Hematopoietic multipotent progenitor cell treated with erythropoietin and hydrocortisone succinate and interleukin-3 and kit ligand, for 4 days (in vitro differentiated cells): ENCODE measurements around the gene SNORC.
"Not testable (repeated sequence)": the region's sequence is repeated elsewhere in the genome, so short reads cannot be mapped to it uniquely, and the experiment has no call there.

ENCODE experiments used
- DNase-seq: peaks from one replicate; pipeline ENCODE4 v3.0.0-alpha.2; 2015

The SNORC gene

GRCh38 chr2:232898592-232899543 lies 28.8 kb downstream of the SNORC start:
- DNase-seq, result no peak

GRCh38 chr2:232900811-232901735 lies 31.0 kb downstream of the SNORC start:
- DNase-seq, result peak; percentile 29

DNA sequence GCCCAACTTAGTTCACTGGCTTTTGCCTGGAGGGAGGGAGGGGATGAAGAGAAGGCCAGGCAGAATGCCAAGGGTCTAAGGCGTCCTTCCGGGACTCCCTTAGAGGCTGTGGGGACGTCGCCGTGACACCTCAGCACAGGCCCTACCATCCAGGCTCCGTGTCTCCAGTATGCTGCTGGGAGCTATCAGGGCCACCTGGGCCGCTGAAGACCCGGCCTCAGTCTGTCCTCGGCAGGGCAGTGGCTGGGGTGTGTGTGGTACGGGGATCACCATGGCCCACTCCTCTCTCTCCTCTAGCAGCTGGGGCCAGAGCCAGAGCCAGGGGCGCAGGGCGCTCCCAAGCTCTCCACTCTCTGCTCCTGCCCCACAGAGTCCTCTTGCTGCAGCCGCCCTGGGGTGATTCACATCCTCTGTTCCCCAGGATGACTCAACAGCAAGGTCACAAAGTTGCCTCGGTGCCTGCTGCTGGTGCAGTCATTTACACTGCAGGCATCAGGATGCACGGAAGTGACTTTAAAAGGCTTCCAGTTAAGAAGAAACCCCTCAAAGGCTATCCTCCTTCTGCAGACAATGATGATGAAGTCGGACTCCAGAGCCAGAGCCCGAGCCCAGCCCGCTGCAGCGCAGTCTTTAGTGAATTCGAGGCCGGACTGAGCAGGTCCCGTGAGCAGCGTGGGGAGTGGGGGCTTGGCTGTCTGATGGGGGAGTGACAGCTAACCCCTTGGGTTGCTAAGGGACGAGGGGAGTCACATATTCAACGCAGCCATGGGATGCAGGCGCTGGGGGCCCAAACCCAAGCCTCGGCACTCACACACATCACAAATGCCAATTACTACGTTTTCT lies 31.9 kb downstream of the SNORC start:
- no peak for DNase-seq

DNA sequence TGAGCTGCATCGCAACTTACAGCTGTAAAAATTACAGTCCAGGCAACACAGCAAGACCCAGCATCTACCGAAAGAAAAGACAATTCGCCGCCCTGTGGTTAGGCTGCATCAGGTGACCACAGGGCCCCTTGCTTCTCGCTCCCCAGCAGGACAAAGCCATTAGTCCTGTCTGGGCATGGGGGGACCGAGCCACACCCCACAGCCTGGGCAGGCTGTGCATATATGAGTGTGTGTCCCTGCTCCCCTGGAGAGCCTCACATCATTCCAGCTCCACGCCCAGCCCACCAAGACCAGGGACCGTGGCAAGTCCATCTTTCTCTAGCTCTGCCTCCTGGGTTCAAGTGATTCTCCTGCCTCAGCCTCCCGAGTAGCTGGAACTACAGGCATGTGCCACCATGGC lies 33.9 kb downstream of the SNORC start:
- DNase-seq, result no peak

GRCh38 chr2:232906867-232907717 lies 37.0 kb downstream of the SNORC start:
- DNase-seq, result not testable (repeated sequence)

DNA sequence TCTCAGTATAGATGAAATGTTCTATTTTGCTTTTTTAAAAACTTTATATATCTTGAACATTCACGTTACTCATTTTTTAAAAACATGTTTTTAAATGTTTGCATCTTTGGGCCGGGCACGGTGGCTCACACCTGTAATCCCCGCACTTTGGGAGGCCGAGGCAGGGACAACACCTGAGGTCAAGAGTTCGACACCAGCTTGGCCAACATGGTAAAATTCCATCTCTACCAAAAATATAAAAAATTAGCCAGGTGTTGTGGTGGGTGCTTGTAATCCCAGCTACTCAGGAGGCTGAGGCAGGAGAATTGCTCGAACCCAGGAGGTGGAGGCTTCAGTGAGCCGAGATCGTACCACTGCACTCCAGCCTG lies 37.6 kb downstream of the SNORC start:
- DNase-seq, result not testable (repeated sequence)

DNA sequence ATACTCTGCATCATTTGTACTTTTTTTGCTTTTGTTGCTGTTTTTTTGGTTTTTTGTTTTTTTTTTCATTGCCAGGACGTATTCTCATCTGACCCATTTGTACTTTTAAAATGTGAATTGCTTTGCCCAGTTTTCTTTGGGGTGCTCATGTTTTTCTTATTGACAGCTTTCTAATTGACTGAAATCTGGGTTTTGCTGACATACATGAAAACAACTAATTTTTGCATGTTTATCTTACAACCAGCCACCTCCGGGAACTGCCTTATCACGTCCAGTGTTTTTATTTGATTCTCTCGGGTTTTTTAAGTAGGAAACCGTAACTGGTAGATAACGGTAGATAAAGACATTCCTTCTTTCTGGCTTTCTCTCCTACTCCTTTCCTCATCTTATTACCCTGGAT lies 38.6 kb downstream of the SNORC start:
- DNase-seq, result no peak

DNA sequence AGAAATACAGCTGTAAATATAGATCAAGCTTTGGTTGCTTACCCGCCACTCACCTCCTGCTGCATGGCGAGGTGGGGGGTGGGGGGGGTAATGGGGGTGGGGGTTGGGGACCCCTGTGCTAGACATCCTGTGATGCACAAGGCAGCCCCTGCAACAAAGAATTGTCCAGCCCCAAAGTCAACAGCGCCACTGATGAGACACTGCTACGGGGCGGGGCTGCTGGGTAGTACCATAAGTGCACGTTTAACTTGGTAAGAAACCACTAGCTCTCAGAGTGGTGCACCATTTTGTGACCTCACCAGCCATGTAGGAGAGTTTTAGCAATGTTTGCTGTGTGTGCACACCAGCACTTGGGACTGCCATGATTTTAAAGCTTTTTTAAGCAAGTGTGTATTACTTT lies 40.3 kb downstream of the SNORC start:
- DNase-seq, result no peak

GRCh38 chr2:232911712-232912277 lies 41.7 kb downstream of the SNORC start:
- no peak for DNase-seq

DNA sequence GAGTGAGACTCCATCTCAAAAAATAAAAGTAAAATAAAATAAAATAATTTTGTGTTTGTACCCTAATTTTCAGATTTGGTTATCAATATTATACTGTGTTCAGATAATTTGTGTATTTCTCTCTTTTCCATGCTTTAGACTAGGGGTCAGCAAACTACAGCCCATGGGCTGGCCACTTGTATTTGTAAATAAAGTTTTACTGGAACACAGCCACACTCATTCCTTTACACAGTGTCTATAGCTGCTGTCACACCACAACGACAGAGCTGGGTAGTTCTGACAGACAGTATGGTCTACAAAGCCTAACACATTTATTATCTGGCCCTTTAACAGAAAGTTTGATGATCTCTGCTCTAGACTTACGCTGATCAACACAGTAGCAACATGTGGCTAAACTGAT lies 43.8 kb downstream of the SNORC start:
- no peak for DNase-seq

GRCh38 chr2:232919141-232919540 lies 49.1 kb downstream of the SNORC start:
- no peak for DNase-seq

GRCh38 chr2:232920055-232920454 lies 50.0 kb downstream of the SNORC start:
- DNase-seq, result no peak

DNA sequence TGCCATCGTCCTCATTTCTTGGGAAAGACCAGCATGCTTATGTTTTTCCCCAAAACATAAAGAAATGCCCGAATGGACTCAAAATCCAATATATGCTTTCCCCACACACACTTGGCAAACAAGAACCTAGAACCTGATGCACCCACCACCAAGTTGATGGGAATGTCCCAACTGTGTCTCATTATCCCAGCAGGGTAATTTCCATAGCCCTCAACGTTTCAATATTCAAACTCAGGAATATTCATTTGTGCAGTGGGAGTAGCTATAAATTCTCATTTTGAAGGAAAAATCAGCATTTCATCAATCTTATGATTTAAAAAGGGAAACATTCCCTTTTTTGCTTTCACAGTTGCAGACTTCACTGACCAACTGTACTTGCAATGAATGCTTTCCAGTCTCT lies 50.7 kb downstream of the SNORC start:
- no peak for DNase-seq

DNA sequence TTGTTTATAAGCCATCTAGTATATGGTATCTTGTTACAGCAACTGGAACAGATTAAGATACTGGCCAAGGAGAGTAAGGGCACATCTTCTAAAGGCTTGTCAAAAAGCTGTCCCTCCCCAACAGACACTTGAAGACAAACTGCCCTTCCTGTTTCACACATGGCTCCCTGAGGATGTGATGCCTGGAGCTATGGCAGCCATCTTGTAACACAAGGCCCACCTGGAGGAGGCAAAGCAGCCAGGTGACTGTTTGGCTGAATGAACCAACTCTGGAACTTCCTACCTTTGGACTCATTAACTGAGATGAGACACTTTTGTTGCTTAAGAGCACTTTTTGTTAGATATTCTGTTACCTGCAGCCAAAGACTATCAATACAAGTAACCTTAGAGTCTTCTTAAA lies 54.4 kb downstream of the SNORC start:
- no peak for DNase-seq

DNA sequence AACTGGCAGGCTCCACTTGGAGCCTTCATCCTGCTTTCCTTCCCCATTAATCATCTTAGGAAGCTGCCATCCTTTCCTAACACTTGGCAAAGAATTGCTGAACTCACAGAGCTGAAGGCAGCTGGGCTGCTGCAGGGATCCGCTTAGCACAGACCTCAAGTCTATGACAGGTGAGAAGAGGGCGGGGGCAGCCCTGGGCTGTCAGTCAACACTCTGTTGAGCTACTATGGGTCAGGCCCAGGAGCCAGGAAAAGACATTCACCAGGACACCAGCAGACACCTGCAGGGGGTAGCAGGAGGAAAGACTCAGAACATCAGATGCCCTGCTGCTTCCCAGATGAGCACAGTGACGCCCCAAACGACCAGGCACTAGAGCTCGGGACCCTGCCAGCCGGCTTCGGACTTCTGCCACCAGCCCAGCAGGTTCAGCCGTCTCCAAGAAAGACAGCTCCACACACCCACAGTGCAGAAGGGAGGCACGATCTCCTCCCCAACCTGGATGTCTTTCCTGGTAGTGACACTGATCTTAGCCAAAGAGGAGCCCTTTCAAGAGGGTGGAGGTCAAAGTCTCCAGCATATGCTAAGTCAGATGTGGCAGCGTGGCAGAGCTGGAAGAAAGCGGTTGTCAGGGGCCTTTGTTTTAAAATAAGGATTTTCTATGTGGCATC lies 55.2 kb downstream of the SNORC start:
- no peak for DNase-seq

GRCh38 chr2:232925821-232926156 lies 55.7 kb downstream of the SNORC start:
- no peak for DNase-seq

DNA sequence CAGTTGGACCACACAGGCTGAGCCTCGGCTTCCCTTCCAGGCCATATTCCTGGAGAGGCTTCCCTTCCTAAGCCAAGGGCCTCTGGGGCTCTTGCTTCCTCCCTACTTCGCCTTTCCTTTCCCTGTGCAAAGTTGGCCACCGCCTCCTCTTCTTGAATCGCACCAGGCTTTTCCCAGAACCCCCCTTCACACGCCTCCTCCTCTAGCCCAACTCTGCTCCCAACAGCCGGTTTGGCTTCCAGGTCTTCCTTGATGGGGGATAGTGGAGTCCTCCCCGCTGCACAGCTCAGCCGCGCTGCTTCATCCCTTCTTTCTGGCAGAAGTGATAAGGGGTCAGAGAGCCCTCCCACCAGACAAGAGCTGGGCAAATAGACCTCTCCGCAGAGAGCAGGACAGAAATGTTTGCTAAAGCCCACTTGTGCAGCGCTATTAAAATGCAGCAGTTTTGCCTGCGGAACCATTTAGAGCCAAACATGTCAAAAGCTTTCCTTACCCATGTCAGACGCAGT lies 56.4 kb downstream of the SNORC start:
- peak; percentile 15 for DNase-seq

DNA sequence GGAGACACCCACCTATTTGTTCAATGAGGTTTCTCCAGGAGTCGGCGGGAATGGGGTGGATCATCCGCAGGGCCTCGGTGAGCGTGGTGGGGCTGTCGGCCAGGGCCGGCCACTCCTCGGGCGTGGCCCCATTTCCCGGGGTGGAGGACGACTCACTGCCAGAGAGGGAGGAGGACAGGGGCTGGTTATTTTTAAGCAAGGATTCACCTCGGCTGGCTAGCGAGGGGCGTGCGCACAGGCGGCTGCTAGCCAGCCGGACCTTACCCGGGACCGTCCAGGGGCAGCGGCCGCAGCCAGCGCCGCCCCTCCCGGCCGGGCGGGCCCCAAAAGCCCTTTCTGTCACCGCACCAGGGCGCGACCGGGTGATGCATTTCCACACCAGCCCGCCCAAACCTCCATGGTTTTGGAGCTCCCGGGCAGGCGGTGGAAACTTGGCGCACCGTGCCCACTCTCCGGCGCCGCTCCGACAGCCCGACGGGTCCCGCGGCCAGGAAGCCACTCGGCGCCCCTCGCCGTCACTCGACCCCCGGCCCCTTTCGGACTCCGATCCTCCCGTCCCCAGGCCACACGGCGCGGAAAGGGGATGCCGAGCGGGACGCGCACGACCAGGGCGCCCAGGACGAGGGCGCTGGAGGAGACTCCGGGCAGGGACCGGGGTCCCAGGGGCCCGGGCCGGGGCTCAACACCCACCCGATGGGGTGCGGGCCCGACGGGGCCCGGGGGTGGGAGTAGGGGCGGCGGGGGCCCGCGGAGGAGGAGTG lies 57.1 kb downstream of the SNORC start:
- no peak for DNase-seq

DNA sequence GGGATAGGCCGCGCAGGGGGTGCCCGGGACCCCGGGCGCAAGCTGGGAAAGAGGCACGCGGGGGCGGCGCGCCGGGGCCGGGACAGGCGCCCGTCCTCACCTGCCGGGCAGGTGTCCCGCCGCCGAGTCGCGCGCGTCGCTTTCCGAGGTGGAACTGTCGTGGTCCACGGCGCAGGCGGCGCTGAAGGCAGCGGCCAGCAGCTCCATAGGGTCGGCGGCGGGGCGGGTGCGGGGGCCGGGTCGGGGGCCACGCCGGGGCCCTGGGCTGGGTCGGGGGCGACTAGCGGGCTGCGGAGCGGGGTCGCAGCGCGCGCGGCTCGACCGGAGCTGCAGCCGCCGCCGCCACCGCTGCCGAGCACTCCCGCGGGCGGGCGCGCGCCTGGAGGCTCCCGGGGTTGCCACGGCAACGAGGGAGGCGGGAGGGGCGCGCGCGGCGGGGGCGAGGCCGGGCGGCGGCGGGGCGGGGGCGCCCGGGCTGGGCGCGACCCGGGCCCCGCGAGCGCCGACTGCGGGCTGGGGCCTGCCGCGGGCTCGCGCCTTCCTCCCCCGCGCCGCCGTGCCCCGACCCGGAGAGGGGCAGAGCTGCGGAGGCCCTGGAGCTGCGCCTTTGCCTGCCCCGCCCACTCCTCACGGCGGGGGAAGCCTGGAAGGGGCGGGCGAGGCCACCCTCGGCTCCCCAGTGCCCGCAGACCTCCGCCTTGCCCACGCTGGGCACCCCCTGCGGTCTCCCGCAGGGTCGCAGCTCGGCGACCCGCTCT lies 57.9 kb downstream of the SNORC start:
- DNase-seq, result peak; percentile 26
